ENCODE data around the gene HTRA3. TPM values are rescaled to one million over a fixed set of nuclear protein-coding genes. Genes with fewer than 3 reads are reported as not detected.

The HTRA3 gene
- total and polyA plus RNA-seq, 4 donors: 0.36 to 1.2 (median 1.1) TPM

GRCh38 chr4:8320386-8320750, 50.8 kb downstream of the HTRA3 start:
- DNase-seq (ENCODE audit: low spot score): peak; percentile 24
- TF ChIP-seq HNF4G (IDR thresholded peaks at IDR 0.05) (no peak), GABPA (IDR thresholded peaks at IDR 0.05 in 1 of 2, conservative IDR thresholded peaks at IDR 0.05 in 1 of 2) (no peak), FOXA2 (IDR thresholded peaks at IDR 0.05) (no peak), HNF4A (conservative IDR thresholded peaks at IDR 0.05) (no peak), RAD21 (IDR thresholded peaks at IDR 0.05) (no peak), NR2F2 (IDR thresholded peaks at IDR 0.05) (no peak), ATF3 (IDR thresholded peaks at IDR 0.05) (no peak)

GRCh38 chr4:8321220-8321619, 51.7 kb downstream of the HTRA3 start:
- H3K27me3 ChIP-seq (ENCODE audit: control insufficient read depth in 4 of 4, insufficient read depth in 4 of 4, low read length in 3 of 4): no peaks in the 10 kb centered on the region
- H3K27ac ChIP-seq (ENCODE audit: low read depth in 1 of 2, low read length in 2 of 2): no peak overlapping the region
- peaks cover 0 to 5% (median 0%) of the 10 kb centered on the region in 4 donors for H3K9me3 ChIP-seq (ENCODE audit: control insufficient read depth in 4 of 4, low read length in 3 of 4)
- no peaks in the 10 kb centered on the region for H3K4me1 ChIP-seq (ENCODE audit: control insufficient read depth in 4 of 4, insufficient read depth in 4 of 4, low read length in 3 of 4)
- peak; percentile 19 for DNase-seq (ENCODE audit: low spot score)
- 91% methylated on average over 2 of the region's 2 CpGs for WGBS
- no peaks in the 10 kb centered on the region for H3K36me3 ChIP-seq (ENCODE audit: control insufficient read depth in 4 of 4, insufficient read depth in 3 of 4, low read depth in 1 of 4, low read length in 3 of 4)
- TF ChIP-seq FOXA2 (IDR thresholded peaks at IDR 0.05) (no peak), ZBTB33 (IDR thresholded peaks at IDR 0.05) (no peak), JUND (IDR thresholded peaks at IDR 0.05) (no peak), FOXA1 (IDR thresholded peaks at IDR 0.05) (no peak), MAX (IDR thresholded peaks at IDR 0.05) (no peak), TAF1 (conservative IDR thresholded peaks at IDR 0.05) (no peak), GABPA (IDR thresholded peaks at IDR 0.05 in 1 of 2, conservative IDR thresholded peaks at IDR 0.05 in 1 of 2) (no peak), EGR1 (IDR thresholded peaks at IDR 0.05; ENCODE audit: low read depth in 2 of 2) (no peak), RAD21 (IDR thresholded peaks at IDR 0.05) (no peak), NR2F2 (IDR thresholded peaks at IDR 0.05) (no peak)
- H3K9ac ChIP-seq (ENCODE audit: low read depth in 1 of 2, low read length in 2 of 2): no peak overlapping the region
- H3K4me3 ChIP-seq (ENCODE audit: low read depth in 1 of 3, low read length in 3 of 3): no peak overlapping the region

More at GRCh38 chr4:8320386-8320750, 50.8 kb downstream of the HTRA3 start:
- Histone ChIP-seq H3K4me3 (ENCODE audit: low read depth in 1 of 3, low read length in 3 of 3) (no peak overlapping the region), H3K9ac (ENCODE audit: low read depth in 1 of 2, low read length in 2 of 2) (no peak overlapping the region), H3K27ac (ENCODE audit: low read depth in 1 of 2, low read length in 2 of 2) (no peak overlapping the region), H3K27me3 (ENCODE audit: control insufficient read depth in 4 of 4, insufficient read depth in 4 of 4, low read length in 3 of 4) (no peaks in the 10 kb centered on the region), H3K36me3 (ENCODE audit: control insufficient read depth in 4 of 4, insufficient read depth in 3 of 4, low read depth in 1 of 4, low read length in 3 of 4) (no peaks in the 10 kb centered on the region), H3K4me1 (ENCODE audit: control insufficient read depth in 4 of 4, insufficient read depth in 4 of 4, low read length in 3 of 4) (peaks cover 0 to 4% (median 0%) of the 10 kb centered on the region in 4 donors), H3K9me3 (ENCODE audit: control insufficient read depth in 4 of 4, low read length in 3 of 4) (peaks cover 0 to 5% (median 0%) of the 10 kb centered on the region in 4 donors)
- 77% methylated on average over 2 of the region's 2 CpGs for WGBS

GRCh38 chr4:8321771-8322170, 52.2 kb downstream of the HTRA3 start:
- H3K4me3 ChIP-seq (ENCODE audit: low read depth in 1 of 3, low read length in 3 of 3): no peak overlapping the region
- no peak for DNase-seq (ENCODE audit: low spot score)
- peaks cover 0 to 5% (median 0%) of the 10 kb centered on the region in 4 donors for H3K9me3 ChIP-seq (ENCODE audit: control insufficient read depth in 4 of 4, low read length in 3 of 4)
- WGBS: 72% methylated on average over 5 of the region's 5 CpGs
- H3K36me3 ChIP-seq (ENCODE audit: control insufficient read depth in 4 of 4, insufficient read depth in 3 of 4, low read depth in 1 of 4, low read length in 3 of 4): no peaks in the 10 kb centered on the region
- TF ChIP-seq HNF4G (IDR thresholded peaks at IDR 0.05) (no peak), HNF4A (conservative IDR thresholded peaks at IDR 0.05) (no peak), JUND (IDR thresholded peaks at IDR 0.05) (no peak), FOXA2 (IDR thresholded peaks at IDR 0.05) (no peak), RXRA (IDR thresholded peaks at IDR 0.05) (no peak), EGR1 (IDR thresholded peaks at IDR 0.05; ENCODE audit: low read depth in 2 of 2) (no peak), GABPA (IDR thresholded peaks at IDR 0.05 in 1 of 2, conservative IDR thresholded peaks at IDR 0.05 in 1 of 2) (no peak), MAX (IDR thresholded peaks at IDR 0.05) (no peak), CTCF (IDR thresholded peaks at IDR 0.05; ENCODE audit: low read depth, low read length, missing input control) (no peak), ATF3 (IDR thresholded peaks at IDR 0.05) (no peak), NR2F2 (IDR thresholded peaks at IDR 0.05) (no peak), RAD21 (IDR thresholded peaks at IDR 0.05) (no peak), REST (IDR thresholded peaks at IDR 0.05) (no peak), SP1 (IDR thresholded peaks at IDR 0.05) (no peak), TAF1 (conservative IDR thresholded peaks at IDR 0.05) (no peak)
- no peaks in the 10 kb centered on the region for H3K4me1 ChIP-seq (ENCODE audit: control insufficient read depth in 4 of 4, insufficient read depth in 4 of 4, low read length in 3 of 4)
- H3K27ac ChIP-seq (ENCODE audit: low read depth in 1 of 2, low read length in 2 of 2): no peak overlapping the region
- no peaks in the 10 kb centered on the region for H3K27me3 ChIP-seq (ENCODE audit: control insufficient read depth in 4 of 4, insufficient read depth in 4 of 4, low read length in 3 of 4)
- no peak overlapping the region for H3K9ac ChIP-seq (ENCODE audit: low read depth in 1 of 2, low read length in 2 of 2)

All from liver (tissue), 9 donors.